ENCODE measurements around the gene MIEF2. TPM values are rescaled to one million over a fixed set of nuclear protein-coding genes. Genes with fewer than 3 reads are reported as not detected.
"Not testable (repeated sequence)": the region's sequence is repeated elsewhere in the genome, so short reads cannot be mapped to it uniquely, and the experiment has no call there.

Gene MIEF2
- polyA plus RNA-seq, 3 donors: 12.2 to 19.2 (median 18.0) TPM

DNA sequence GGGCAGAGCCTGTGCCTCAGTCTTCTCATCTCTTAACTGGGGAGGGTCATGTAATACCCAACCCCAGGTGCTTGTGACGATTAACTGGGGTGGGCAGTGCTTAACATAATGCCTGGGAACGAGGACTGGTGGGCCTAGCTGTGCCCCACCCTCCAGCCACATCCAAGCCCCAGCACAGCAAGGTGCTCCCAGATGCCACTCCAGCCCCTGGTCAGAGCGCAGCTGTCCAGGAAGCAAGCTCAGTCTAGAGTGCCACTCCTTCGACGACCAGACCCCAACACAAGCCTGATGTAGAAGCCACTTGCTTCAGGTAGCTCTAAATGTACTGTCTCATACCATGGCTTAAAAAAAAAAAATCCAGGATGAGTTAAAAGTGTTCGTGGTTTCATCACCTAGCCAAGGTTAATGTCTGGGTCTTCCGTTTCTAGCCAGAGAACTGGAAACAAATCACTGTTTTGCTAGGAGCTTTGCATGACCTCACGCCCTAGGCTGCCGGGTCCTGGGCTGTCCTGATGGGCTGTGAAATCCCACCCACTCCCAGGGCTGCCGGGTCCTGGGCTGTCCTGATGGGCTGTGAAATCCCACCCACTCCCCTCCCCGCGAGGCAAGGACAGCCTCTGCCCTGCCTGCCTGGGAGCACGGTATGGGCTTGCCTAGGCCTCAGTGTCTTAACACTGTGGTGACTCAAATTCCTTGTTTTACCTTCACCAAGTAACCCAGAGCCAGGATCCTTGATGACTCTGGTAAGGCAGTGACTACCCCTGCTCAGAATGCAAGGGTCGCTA, 7.7 kb downstream of the MIEF2 start:
- no peak for DNase-seq (ENCODE audit: extremely low read depth in 1 of 11, low read depth in 9 of 11, low spot score in 4 of 11)

DNA sequence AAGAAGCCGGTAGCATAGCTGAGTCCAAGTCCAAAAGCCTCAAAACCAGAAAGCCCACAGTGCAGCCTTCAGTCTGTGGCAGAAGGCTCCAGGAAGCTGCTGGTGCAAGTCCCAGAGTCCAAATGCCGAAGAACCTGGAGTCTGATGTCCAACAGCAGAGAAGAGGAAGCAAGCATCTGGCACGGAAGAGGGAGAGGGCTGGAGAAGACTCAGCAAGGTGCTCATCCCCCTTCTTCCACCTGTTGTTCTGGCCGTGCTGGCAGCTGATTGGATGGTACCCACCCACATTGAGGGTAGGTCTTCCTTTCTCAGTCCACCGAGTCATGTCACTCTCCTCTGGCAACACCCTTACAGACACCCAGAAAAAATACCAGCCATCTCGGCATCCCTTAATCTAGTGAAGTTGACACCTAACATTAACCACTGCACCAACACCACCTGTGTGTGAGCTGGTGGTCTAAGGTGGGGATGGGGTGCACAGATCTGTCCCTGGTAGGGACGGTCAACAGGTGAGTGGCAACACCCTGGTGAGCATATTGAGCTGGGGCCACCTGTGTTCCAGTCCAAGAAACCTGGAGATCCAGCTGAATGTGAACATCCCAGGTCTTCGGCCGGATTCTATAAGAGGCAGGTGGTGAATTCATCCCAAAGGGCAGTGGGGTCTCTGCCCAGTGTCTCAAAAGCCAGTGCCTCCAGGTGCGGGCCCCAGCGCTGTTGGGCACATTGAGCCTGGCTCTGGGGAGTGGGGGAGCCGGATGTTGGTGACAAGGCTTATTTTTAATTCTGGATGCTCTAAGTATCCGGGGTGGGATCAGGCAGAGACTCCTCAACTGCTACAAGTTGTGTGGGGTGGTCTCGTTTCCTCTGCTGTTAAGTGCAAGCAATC, 9.8 kb downstream of the MIEF2 start:
- DNase-seq (ENCODE audit: extremely low read depth in 1 of 11, low read depth in 9 of 11, low spot score in 4 of 11): no peak

DNA sequence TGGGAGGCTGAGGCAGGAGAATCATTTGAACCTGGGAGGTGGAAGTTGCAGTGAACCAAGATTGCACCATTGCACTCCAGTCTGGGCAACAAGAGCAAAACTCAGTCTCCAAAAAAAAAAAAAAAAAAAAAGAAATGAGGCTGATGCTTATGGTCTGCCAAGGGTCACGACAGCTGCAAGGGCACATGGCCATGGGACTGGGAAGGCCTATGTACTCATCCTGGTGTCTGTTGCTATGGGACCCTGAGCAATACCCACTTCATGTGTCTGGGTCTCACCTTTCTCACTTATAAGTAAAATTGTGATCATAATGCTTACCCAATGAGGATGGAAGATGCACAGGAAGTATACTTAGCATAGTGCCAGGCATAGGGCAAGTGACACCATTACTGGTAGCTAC, 16.6 kb downstream of the MIEF2 start:
- no peak for DNase-seq (ENCODE audit: extremely low read depth in 1 of 11, low read depth in 9 of 11, low spot score in 4 of 11)

- no peak for DNase-seq (ENCODE audit: extremely low read depth in 1 of 11, low read depth in 9 of 11, low spot score in 4 of 11)
Observed at GRCh38 chr17:18278867-18279266, 18.4 kb downstream of the MIEF2 start.

DNA sequence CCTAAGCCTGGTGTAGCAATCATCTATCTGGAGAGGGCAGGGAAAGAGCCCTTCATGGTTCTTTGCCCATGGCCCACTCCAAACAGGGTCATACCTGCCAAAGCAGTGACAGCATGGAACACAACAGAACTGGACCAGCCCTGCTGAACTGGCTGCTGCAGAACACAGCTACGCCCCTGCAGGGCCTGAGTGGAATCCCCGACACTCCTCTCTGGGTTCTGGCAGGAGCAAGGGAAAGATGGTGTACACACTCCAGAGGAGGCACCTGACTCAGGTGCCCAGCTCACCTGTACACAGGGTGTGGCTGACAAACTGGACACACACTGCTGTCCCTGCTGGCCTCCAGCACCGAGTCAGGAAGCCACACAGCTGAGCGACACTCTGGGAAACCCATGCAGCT, 19.8 kb downstream of the MIEF2 start:
- DNase-seq (ENCODE audit: extremely low read depth in 1 of 11, low read depth in 9 of 11, low spot score in 4 of 11): no peak

GRCh38 chr17:18280766-18281371, 20.4 kb downstream of the MIEF2 start:
- no peak for DNase-seq (ENCODE audit: extremely low read depth in 1 of 11, low read depth in 9 of 11, low spot score in 4 of 11)

DNA sequence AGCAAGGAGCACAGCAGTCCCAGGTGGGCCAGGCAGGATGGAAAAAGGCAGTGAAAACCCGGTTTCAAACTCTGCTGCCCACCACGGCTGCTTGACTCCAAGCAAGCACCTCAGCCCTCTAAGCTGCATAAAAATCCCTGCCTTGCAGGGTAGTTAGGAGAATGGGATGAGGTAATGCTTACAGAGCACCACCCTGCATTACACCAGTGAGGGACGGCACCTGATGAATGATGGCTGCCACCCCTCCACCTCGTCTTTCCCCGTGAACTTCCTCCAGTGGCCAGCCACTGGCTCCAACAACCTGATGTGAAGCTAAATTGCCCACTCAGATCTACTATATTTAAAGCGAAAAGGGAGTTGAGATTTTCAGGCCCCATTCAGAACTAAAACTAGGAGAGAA, 21.3 kb downstream of the MIEF2 start:
- DNase-seq (ENCODE audit: extremely low read depth in 1 of 11, low read depth in 9 of 11, low spot score in 4 of 11): no peak

GRCh38 chr17:18285296-18285695, 24.8 kb downstream of the MIEF2 start:
- DNase-seq (ENCODE audit: extremely low read depth in 1 of 11, low read depth in 9 of 11, low spot score in 4 of 11): no peak

DNA sequence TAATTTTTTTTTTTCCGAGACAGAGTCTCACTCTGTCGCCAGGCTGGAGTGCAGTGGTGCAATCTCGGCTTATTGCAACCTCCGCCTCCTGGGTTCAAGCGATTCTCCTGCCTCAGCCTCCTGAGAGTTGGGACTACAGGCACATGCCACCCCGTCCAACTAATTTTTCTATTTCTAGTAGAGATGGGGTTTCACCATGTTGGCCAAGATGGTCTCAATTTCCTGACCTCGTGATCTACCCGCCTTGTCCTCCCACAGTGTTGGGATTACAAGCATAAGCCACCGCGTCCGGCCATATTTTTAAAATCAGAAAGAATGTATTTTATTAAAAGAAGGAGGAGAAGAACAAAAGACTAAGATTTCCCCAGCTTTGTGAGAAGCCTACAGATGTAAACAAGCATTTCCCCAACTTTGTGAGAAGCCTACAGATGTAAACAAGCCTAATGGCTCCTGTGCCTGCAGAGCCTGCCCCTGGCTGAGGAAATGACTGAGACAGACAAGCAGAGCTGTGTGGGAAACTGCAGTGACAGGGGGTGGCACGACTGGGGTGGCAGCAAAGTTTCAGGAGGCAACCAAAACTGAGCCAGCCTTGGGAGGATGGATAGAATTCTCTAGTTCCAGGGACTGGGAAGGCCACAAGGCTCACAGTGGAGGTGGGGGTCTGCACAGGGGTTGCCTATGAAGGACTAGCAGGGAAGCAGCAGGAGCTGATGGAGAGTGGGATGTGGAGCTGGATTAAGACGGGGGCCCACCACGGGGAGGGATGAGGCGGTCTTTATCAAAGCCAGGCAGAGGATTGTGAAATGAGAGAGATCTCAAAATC, 31.5 kb downstream of the MIEF2 start:
- DNase-seq (ENCODE audit: extremely low read depth in 1 of 11, low read depth in 9 of 11, low spot score in 4 of 11): no peak

GRCh38 chr17:18298061-18298460, 37.6 kb downstream of the MIEF2 start:
- not testable (repeated sequence) for DNase-seq (ENCODE audit: extremely low read depth in 1 of 11, low read depth in 9 of 11, low spot score in 4 of 11)

DNA sequence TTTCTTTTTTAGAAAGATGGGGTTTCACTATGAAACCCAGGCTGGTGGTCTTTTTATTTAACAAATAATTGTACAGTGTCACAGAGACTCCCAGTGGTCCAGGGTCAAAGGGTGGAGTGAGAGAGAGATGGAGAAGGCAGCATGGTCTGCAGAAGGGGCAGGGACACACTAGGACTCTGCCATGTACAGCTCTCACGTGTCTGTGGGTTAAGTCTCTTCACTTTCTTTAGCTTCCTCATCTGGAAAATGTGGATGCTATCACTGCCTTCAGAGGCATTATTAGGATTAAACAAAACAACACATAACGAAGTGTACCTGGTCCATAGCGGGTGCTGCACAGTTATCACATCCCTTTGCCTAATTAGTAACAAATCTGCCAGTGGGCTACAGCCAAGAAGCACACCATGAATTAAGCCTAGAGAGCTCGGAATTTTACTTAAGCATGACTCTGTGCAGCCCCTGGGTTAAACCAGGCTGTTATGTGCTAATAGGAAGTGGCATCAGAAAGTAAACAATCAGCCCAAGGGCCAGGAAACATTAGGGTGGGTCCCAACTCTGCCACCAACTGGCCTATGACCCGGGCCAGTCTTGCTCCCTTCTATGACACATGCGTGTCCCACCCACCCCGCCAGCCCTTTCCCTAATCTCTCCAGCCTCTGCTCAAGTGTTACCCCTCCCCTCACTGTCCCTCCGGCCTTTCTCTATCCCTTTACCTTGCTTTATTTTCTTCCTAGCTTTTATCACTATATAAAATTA, 40.4 kb downstream of the MIEF2 start:
- DNase-seq (ENCODE audit: extremely low read depth in 1 of 11, low read depth in 9 of 11, low spot score in 4 of 11): no peak

DNA sequence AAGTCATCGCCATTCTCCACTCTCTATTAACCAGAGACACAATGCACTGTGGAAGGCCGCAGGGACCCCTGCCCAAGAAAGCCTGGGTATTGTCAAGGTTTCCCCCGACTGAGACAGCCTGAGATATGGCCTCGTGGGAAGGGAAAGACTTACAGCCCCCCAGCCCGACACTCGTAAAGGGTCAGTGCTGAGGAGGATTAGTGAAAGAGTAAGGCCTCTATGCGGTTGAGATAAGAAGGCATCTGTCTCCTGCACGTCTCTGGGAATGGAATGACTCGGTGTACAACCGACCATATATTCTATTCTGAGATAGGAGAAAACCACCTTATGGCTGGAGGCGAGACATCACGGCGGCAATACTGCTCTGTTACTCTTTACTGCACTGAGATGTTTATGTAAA, 42.7 kb downstream of the MIEF2 start:
- DNase-seq (ENCODE audit: extremely low read depth in 1 of 11, low read depth in 9 of 11, low spot score in 4 of 11): not testable (repeated sequence)

- no peak for DNase-seq (ENCODE audit: extremely low read depth in 1 of 11, low read depth in 9 of 11, low spot score in 4 of 11)
Observed at GRCh38 chr17:18309202-18309601, 48.7 kb downstream of the MIEF2 start.

GRCh38 chr17:18314059-18314730, 53.7 kb downstream of the MIEF2 start:
- peak in 2 of 11 donors; percentile 13 to 14 for DNase-seq (ENCODE audit: extremely low read depth in 1 of 11, low read depth in 9 of 11, low spot score in 4 of 11)

GRCh38 chr17:18314731-18315561, 54.5 kb downstream of the MIEF2 start, which contains the start of the genes SMCR8 and TOP3A:
Gene SMCR8, plus strand, starts transcription at chr17:18315293. Its CDS starts 497 bp downstream, at chr17:18315790.
Gene TOP3A, minus strand, starts transcription at chr17:18314994. Its CDS starts 216 bp downstream, at chr17:18314778.
- DNase-seq (ENCODE audit: extremely low read depth in 1 of 11, low read depth in 9 of 11, low spot score in 4 of 11): peak; percentile 88 to 97 (median 95)

- no peak for DNase-seq (ENCODE audit: extremely low read depth in 1 of 11, low read depth in 9 of 11, low spot score in 4 of 11)
Observed at GRCh38 chr17:18315562-18315922, 55.1 kb downstream of the MIEF2 start.

DNA sequence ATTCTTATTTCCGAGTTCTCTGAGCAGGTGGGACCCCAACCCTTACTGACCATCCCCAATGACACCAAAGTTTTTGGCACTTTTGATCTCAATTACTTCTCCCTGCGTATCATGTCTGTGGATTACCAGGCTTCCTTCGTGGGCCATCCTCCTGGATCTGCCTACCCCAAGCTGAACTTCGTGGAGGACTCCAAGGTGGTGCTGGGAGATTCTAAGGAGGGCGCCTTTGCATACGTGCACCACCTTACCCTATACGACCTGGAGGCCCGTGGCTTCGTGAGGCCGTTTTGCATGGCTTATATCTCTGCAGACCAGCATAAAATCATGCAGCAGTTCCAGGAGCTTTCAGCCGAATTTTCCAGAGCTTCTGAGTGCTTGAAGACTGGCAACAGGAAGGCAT, 55.5 kb downstream of the MIEF2 start:
- DNase-seq (ENCODE audit: extremely low read depth in 1 of 11, low read depth in 9 of 11, low spot score in 4 of 11): no peak
